Measurements from ENCODE around the gene WDR62. TPM values are rescaled to one million over a fixed set of nuclear protein-coding genes. Genes with fewer than 3 reads are reported as not detected.

The WDR62 gene
- total and polyA plus RNA-seq, 9 donors, result 2.1 to 4.6 (median 3.5) TPM

- Histone ChIP-seq H3K9me3 (replicated peaks; ENCODE audit: control insufficient read depth, low read depth, low read length) (no peaks in the 10 kb centered on the region), H3K27me3 (ENCODE audit: control insufficient read depth, insufficient read depth, low read length) (no peaks in the 10 kb centered on the region), H3K4me1 (ENCODE audit: control insufficient read depth, insufficient read depth, low read length) (peaks cover 7% of the 10 kb centered on the region), H3K27ac (ENCODE audit: low read length) (no peak overlapping the region), H3K36me3 (ENCODE audit: control insufficient read depth, insufficient read depth, low read length) (peaks cover 46% of the 10 kb centered on the region), H3K4me3 (ENCODE audit: low read length) (no peak overlapping the region)
- 86% methylated on average over 13 of the region's 22 CpGs for WGBS (ENCODE audit: insufficient coverage)
- DNase-seq, result no peak
These were observed 35.5 kb upstream of the WDR62 start for GRCh38 chr19:36019061-36019670.

GRCh38 chr19:36023432-36023831, 31.3 kb upstream of the WDR62 start:
- H3K36me3 ChIP-seq (ENCODE audit: control insufficient read depth, insufficient read depth, low read length), result peaks cover 50% of the 10 kb centered on the region
- no peak for DNase-seq
- WGBS (ENCODE audit: insufficient coverage), result 100% methylated on average over 2 of the region's 5 CpGs

DNA sequence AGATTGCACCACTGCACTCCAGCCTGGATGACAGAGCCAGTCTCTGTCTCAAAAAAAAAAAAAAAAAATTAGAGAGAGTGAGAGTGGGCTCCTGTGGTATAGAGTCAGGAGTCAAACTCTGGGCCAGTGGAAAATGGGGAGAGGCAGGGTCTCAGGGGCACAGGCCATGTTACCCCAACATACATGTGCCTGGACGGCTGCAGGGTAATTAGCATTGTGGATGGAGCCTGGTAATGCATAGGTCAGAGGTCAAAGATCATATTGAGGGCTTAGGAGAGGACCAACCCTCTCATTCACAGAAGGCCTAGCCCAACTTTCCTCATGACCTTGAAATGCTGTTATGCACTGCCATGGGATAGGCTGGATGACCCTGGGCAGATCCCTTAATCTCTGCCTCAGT, 29.2 kb upstream of the WDR62 start:
- WGBS (ENCODE audit: insufficient coverage), result no CpG with 5 or more reads among the region's 1 CpG
- H3K4me3 ChIP-seq (ENCODE audit: low read length), result no peak overlapping the region
- no peaks in the 10 kb centered on the region for H3K27me3 ChIP-seq (ENCODE audit: control insufficient read depth, insufficient read depth, low read length)
- DNase-seq, result no peak
- peaks cover 41% of the 10 kb centered on the region for H3K36me3 ChIP-seq (ENCODE audit: control insufficient read depth, insufficient read depth, low read length)
- peaks cover 5% of the 10 kb centered on the region for H3K4me1 ChIP-seq (ENCODE audit: control insufficient read depth, insufficient read depth, low read length)
- no peak overlapping the region for H3K27ac ChIP-seq (ENCODE audit: low read length)
- H3K9me3 ChIP-seq (replicated peaks; ENCODE audit: control insufficient read depth, low read depth, low read length), result no peaks in the 10 kb centered on the region

More at GRCh38 chr19:36023432-36023831, 31.3 kb upstream of the WDR62 start:
- no peaks in the 10 kb centered on the region for H3K27me3 ChIP-seq (ENCODE audit: control insufficient read depth, insufficient read depth, low read length)
- no peaks in the 10 kb centered on the region for H3K9me3 ChIP-seq (replicated peaks; ENCODE audit: control insufficient read depth, low read depth, low read length)
- no peak overlapping the region for H3K27ac ChIP-seq (ENCODE audit: low read length)
- no peaks in the 10 kb centered on the region for H3K4me1 ChIP-seq (ENCODE audit: control insufficient read depth, insufficient read depth, low read length)
- H3K4me3 ChIP-seq (ENCODE audit: low read length), result no peak overlapping the region

- Histone ChIP-seq H3K36me3 (ENCODE audit: control insufficient read depth, insufficient read depth, low read length) (peaks cover 41% of the 10 kb centered on the region), H3K27ac (ENCODE audit: low read length) (no peak overlapping the region)
- WGBS (ENCODE audit: insufficient coverage), result 92% methylated on average over 37 of the region's 49 CpGs
These were observed 28.4 kb upstream of the WDR62 start for GRCh38 chr19:36026091-36026876.

DNA sequence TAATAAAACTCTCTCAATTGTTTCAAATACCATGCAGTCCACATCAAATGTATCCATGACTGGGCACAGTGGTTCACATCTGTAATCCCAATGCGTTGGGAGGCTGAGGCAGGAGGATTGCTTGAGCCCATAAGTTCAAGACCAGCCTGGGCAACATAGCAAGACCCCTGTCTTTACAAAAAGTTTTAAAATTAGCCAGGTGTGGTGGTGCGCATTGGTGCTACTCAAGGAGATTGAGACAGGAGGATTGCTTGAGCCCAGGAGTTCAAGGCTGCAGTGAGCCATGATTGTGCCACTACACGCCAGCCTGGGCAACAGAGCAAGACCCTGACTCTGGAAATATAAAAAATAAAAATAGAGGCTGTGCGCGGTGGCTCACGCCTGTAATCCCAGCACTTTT, 27.0 kb upstream of the WDR62 start:
- Histone ChIP-seq H3K27me3 (ENCODE audit: control insufficient read depth, insufficient read depth, low read length) (no peaks in the 10 kb centered on the region), H3K4me1 (ENCODE audit: control insufficient read depth, insufficient read depth, low read length) (peaks cover 10% of the 10 kb centered on the region), H3K36me3 (ENCODE audit: control insufficient read depth, insufficient read depth, low read length) (peaks cover 36% of the 10 kb centered on the region), H3K27ac (ENCODE audit: low read length) (no peak overlapping the region), H3K4me3 (ENCODE audit: low read length) (no peak overlapping the region), H3K9me3 (replicated peaks; ENCODE audit: control insufficient read depth, low read depth, low read length) (no peaks in the 10 kb centered on the region)
- no peak for DNase-seq
- WGBS (ENCODE audit: insufficient coverage), result 100% methylated on average over 5 of the region's 6 CpGs

More at GRCh38 chr19:36026091-36026876, 28.4 kb upstream of the WDR62 start:
- Histone ChIP-seq H3K4me3 (ENCODE audit: low read length) (no peak overlapping the region), H3K27me3 (ENCODE audit: control insufficient read depth, insufficient read depth, low read length) (no peaks in the 10 kb centered on the region), H3K4me1 (ENCODE audit: control insufficient read depth, insufficient read depth, low read length) (peaks cover 6% of the 10 kb centered on the region), H3K9me3 (replicated peaks; ENCODE audit: control insufficient read depth, low read depth, low read length) (no peaks in the 10 kb centered on the region)
- DNase-seq, result no peak

DNA sequence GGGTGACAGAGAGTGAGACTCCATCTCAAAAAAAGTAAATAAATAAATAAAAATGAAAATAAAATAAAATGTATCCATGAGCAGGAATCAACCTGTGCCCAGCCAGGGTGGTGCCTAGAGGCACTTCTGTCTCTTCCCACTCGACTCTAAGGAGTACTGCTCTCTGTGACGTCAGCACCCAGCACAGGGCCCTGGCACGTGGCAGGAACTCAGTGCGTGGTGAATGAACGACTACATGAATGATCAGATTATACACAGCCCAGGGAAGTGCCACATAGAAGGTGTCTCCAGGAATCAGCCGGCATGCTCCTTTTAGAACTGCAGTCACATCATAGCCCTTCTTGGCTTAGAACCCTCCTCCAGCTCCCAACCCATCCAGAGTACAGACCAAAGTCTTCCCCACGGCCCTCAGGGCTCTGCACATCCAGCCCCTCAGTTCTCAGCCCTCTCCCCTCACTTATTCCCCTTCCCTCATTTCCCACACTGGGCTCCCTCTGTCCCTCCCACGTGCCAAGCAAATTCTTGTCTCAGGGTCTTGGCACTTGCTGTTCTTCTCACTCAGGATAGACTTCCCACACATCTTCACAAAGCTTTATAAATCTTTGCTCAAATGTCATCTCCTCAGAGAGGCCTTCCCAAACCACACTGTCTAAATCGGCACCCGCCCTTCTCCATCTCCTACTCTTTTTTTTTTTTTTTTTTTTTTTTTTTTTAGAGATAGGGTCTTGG, 26.2 kb upstream of the WDR62 start:
- Histone ChIP-seq H3K36me3 (ENCODE audit: control insufficient read depth, insufficient read depth, low read length) (peaks cover 31% of the 10 kb centered on the region), H3K27ac (ENCODE audit: low read length) (no peak overlapping the region), H3K27me3 (ENCODE audit: control insufficient read depth, insufficient read depth, low read length) (no peaks in the 10 kb centered on the region), H3K4me3 (ENCODE audit: low read length) (no peak overlapping the region), H3K4me1 (ENCODE audit: control insufficient read depth, insufficient read depth, low read length) (peaks cover 15% of the 10 kb centered on the region), H3K9me3 (replicated peaks; ENCODE audit: control insufficient read depth, low read depth, low read length) (no peaks in the 10 kb centered on the region)
- 80% methylated on average over 8 of the region's 10 CpGs for WGBS (ENCODE audit: insufficient coverage)
- no peak for DNase-seq

DNA sequence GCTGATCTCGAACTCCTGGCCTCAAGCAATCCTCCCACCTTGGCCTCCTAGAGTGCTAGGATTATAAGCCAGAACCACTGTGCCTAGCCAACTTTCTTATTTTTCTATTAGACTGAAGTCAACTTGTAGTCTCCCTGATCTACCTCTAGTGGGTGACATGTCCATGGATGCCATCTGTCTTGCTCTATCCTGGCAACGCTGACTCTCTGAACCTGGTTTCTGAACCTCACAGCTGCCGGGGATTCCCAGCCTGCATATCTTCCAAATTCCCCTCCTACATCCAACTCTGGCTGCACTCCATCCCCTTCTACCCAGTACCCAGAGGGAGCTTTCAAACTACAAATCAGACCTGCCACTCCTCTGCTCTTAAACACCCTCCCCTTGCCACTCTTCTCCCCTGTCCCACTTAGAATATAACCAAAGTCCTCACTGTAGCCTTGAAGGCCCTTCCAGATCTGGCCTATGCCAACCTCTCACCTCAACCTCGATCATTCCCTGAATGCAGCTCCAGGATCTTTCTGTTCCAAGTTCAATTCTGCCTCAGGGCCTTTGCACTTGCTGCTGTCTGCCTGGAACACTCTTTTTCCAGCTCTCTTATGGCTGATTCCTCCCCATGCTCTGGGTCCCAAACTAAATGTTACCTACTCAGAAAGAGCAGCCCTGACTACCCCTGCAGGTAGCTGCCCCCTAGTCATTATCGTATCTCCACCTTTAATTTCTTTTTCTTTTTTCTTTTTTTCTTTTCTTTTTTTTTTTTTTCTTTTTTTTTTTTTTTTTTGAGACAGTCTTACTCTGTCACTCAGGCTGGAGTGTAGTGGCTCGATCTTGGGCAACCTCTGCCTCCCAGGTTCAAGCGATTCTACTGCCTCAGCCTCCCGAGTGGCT, 24.2 kb upstream of the WDR62 start:
- peaks cover 23% of the 10 kb centered on the region for H3K36me3 ChIP-seq (ENCODE audit: control insufficient read depth, insufficient read depth, low read length)
- no peaks in the 10 kb centered on the region for H3K9me3 ChIP-seq (replicated peaks; ENCODE audit: control insufficient read depth, low read depth, low read length)
- H3K27me3 ChIP-seq (ENCODE audit: control insufficient read depth, insufficient read depth, low read length), result no peaks in the 10 kb centered on the region
- no peak overlapping the region for H3K27ac ChIP-seq (ENCODE audit: low read length)
- 72% methylated on average over 4 of the region's 8 CpGs for WGBS (ENCODE audit: insufficient coverage)
- H3K4me1 ChIP-seq (ENCODE audit: control insufficient read depth, insufficient read depth, low read length), result peaks cover 15% of the 10 kb centered on the region
- H3K4me3 ChIP-seq (ENCODE audit: low read length), result no peak overlapping the region
- DNase-seq, result peak; percentile 54

GRCh38 chr19:36031308-36031707, 23.4 kb upstream of the WDR62 start:
- Histone ChIP-seq H3K4me3 (ENCODE audit: low read length) (no peak overlapping the region), H3K4me1 (ENCODE audit: control insufficient read depth, insufficient read depth, low read length) (peaks cover 15% of the 10 kb centered on the region), H3K36me3 (ENCODE audit: control insufficient read depth, insufficient read depth, low read length) (peaks cover 18% of the 10 kb centered on the region), H3K27ac (ENCODE audit: low read length) (no peak overlapping the region), H3K9me3 (replicated peaks; ENCODE audit: control insufficient read depth, low read depth, low read length) (no peaks in the 10 kb centered on the region), H3K27me3 (ENCODE audit: control insufficient read depth, insufficient read depth, low read length) (no peaks in the 10 kb centered on the region)
- 74% methylated on average over 6 of the region's 6 CpGs for WGBS (ENCODE audit: insufficient coverage)
- no peak for DNase-seq

DNA sequence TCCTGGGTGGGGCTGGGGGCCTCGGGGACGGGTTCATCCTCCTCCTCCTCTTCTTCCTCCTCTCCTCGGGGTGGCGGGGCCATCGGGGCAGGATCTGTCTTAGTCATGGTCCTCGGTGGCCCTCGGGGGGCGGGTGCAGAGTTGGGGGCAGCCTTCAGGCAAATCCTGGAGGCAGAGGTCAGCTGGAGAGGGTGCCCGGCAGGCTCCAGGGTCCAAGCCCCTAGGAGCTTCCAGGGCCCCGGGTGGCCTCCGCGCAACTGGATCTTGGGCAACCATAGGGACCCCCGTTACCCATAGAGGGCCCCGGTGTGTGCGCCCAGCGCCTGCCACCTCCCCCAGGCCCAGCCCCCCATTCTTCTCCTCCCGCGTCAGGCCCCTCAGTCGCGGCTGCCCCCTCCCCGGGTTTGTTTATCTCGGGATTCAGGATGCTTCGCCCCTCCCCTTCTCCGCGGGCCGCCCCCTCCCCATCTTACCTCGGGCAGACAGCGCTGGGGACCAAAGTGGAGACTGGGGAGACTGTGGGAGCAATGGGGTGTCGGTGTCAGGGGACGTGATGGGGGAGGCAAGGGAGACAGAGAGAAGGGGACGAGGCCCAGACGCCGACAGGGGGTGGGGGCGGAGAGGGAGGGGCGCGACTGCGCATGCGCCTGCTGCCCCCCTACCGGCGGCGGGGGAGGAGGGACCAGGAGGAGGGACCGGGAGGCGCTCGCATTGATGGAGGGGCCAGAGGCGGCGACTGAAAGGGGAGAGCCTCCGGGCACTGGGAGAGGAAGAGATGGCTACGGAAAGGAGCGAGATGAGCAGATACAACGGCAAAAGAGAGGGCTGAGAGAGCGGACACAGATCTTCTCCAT, 22.2 kb upstream of the WDR62 start, which contains the start of gene CLIP3:
Gene CLIP3 (minus strand): TSS at position 623 of the 854 bp plus-strand sequence. CDS start 516 bp downstream, at position 107.
- peak within 1 kb of the TSS; percentile 79 for H3K4me3 ChIP-seq (ENCODE audit: low read length)
- H3K36me3 ChIP-seq (ENCODE audit: control insufficient read depth, insufficient read depth, low read length), result peaks cover 6% of the 10 kb centered on the region
- no peaks in the 10 kb centered on the region for H3K9me3 ChIP-seq (replicated peaks; ENCODE audit: control insufficient read depth, low read depth, low read length)
- WGBS (ENCODE audit: insufficient coverage), result under 1% methylated on average over 31 of the region's 51 CpGs
- peak; percentile 90 for DNase-seq
- H3K4me1 ChIP-seq (ENCODE audit: control insufficient read depth, insufficient read depth, low read length), result peaks cover 15% of the 10 kb centered on the region
- no peak within 1 kb of the TSS for H3K27ac ChIP-seq (ENCODE audit: low read length)
- no peaks in the 10 kb centered on the region for H3K27me3 ChIP-seq (ENCODE audit: control insufficient read depth, insufficient read depth, low read length)
